Stimulated activated effector memory CD8-positive, alpha-beta T cell treated with anti-CD3 and anti-CD28 coated beads, Interleukin-12 subunit alpha, Interleukin-12 subunit beta, amount 100 ng/mL, for 72 hours (primary cell): ENCODE data around the gene EMP2.

Experiments
- ATAC-seq: fragments of 150-1000 bp; cut with Tn5 transposase; 2 replicates; pipeline ENCODE4 v1.10.0; 2021
- DNase-seq, 2 donors: peaks; one replicate each; pipeline ENCODE4 v3.0.0; 2021 to 2022; ENCODE audit warnings: low spot score in 2 of 2
- H3K27ac Mint-ChIP-seq: one replicate; pipeline ENCODE4 v1.8.0; 2022; ENCODE audit warnings: mild to moderate bottlenecking, mixed read lengths
- H3K36me3 Mint-ChIP-seq: one replicate; pipeline ENCODE4 v1.8.0; 2022; ENCODE audit warnings: mild to moderate bottlenecking, mixed read lengths
- H3K4me1 Mint-ChIP-seq: one replicate; pipeline ENCODE4 v1.8.0; 2022; ENCODE audit warnings: mixed read lengths
- H3K4me3 Mint-ChIP-seq: one replicate; pipeline ENCODE4 v1.8.0; 2022; ENCODE audit warnings: mild to moderate bottlenecking, mixed read lengths
- H3K9me3 Mint-ChIP-seq: one replicate; pipeline ENCODE4 v1.8.0; 2022; ENCODE audit warnings: mixed read lengths

The EMP2 gene

GRCh38 chr16:10614685-10615084 lies 34.3 kb upstream of the EMP2 start:
- H3K36me3 Mint-ChIP-seq, result no peaks in the 10 kb centered on the region
- H3K4me1 Mint-ChIP-seq, result peaks cover 5% of the 10 kb centered on the region
- no peaks in the 10 kb centered on the region for H3K9me3 Mint-ChIP-seq
- no peak for DNase-seq
- H3K27ac Mint-ChIP-seq, result no peak overlapping the region
- no peak for ATAC-seq
- no peak overlapping the region for H3K4me3 Mint-ChIP-seq

- Mint-ChIP-seq H3K4me1 (peaks cover 5% of the 10 kb centered on the region), H3K36me3 (no peaks in the 10 kb centered on the region), H3K27ac (no peak overlapping the region), H3K4me3 (no peak overlapping the region), H3K9me3 (no peaks in the 10 kb centered on the region)
- ATAC-seq, result peak; percentile 57
- no peak for DNase-seq
Measured at GRCh38 chr16:10613785-10614485, 33.5 kb upstream of the EMP2 start.

- ATAC-seq (no peak), DNase-seq (no peak)
- Mint-ChIP-seq H3K4me3 (no peak overlapping the region), H3K9me3 (no peaks in the 10 kb centered on the region), H3K27ac (no peak overlapping the region), H3K4me1 (no peaks in the 10 kb centered on the region), H3K36me3 (no peaks in the 10 kb centered on the region)
Measured at GRCh38 chr16:10612649-10613179, 32.3 kb upstream of the EMP2 start.

- H3K4me1 Mint-ChIP-seq, result no peaks in the 10 kb centered on the region
- no peaks in the 10 kb centered on the region for H3K36me3 Mint-ChIP-seq
- H3K27ac Mint-ChIP-seq, result no peak overlapping the region
- no peaks in the 10 kb centered on the region for H3K9me3 Mint-ChIP-seq
- H3K4me3 Mint-ChIP-seq, result no peak overlapping the region
- no peak for ATAC-seq
- no peak for DNase-seq
Measured at GRCh38 chr16:10611825-10612342, 31.5 kb upstream of the EMP2 start.

- no peak for ATAC-seq
- DNase-seq, result no peak
- Mint-ChIP-seq H3K27ac (no peak overlapping the region), H3K36me3 (no peaks in the 10 kb centered on the region), H3K9me3 (no peaks in the 10 kb centered on the region), H3K4me1 (no peaks in the 10 kb centered on the region), H3K4me3 (no peak overlapping the region)
Measured at GRCh38 chr16:10610499-10611184, 30.2 kb upstream of the EMP2 start.

- no peak overlapping the region for H3K4me3 Mint-ChIP-seq
- no peak for ATAC-seq
- no peaks in the 10 kb centered on the region for H3K4me1 Mint-ChIP-seq
- H3K9me3 Mint-ChIP-seq, result no peaks in the 10 kb centered on the region
- no peak overlapping the region for H3K27ac Mint-ChIP-seq
- no peak for DNase-seq
- no peaks in the 10 kb centered on the region for H3K36me3 Mint-ChIP-seq
Measured at GRCh38 chr16:10609402-10609774, 29.0 kb upstream of the EMP2 start.

- no peaks in the 10 kb centered on the region for H3K4me1 Mint-ChIP-seq
- no peak overlapping the region for H3K27ac Mint-ChIP-seq
- ATAC-seq (no peak), DNase-seq (no peak)
- no peaks in the 10 kb centered on the region for H3K9me3 Mint-ChIP-seq
- no peak overlapping the region for H3K4me3 Mint-ChIP-seq
- no peaks in the 10 kb centered on the region for H3K36me3 Mint-ChIP-seq
Measured at GRCh38 chr16:10608687-10609401, 28.4 kb upstream of the EMP2 start.

GRCh38 chr16:10607157-10607556 lies 26.8 kb upstream of the EMP2 start:
- Mint-ChIP-seq H3K27ac (no peak overlapping the region), H3K36me3 (no peaks in the 10 kb centered on the region), H3K4me1 (no peaks in the 10 kb centered on the region), H3K9me3 (no peaks in the 10 kb centered on the region), H3K4me3 (no peak overlapping the region)
- DNase-seq (no peak), ATAC-seq (no peak)

GRCh38 chr16:10606607-10607006 lies 26.2 kb upstream of the EMP2 start:
- H3K4me3 Mint-ChIP-seq, result no peak overlapping the region
- no peak for ATAC-seq
- no peaks in the 10 kb centered on the region for H3K9me3 Mint-ChIP-seq
- DNase-seq, result no peak
- H3K36me3 Mint-ChIP-seq, result no peaks in the 10 kb centered on the region
- no peaks in the 10 kb centered on the region for H3K4me1 Mint-ChIP-seq
- peak overlapping the region; percentile 63 for H3K27ac Mint-ChIP-seq

GRCh38 chr16:10605636-10606035 lies 25.2 kb upstream of the EMP2 start:
- no peaks in the 10 kb centered on the region for H3K4me1 Mint-ChIP-seq
- no peaks in the 10 kb centered on the region for H3K9me3 Mint-ChIP-seq
- no peak for ATAC-seq
- no peak overlapping the region for H3K4me3 Mint-ChIP-seq
- H3K36me3 Mint-ChIP-seq, result no peaks in the 10 kb centered on the region
- no peak for DNase-seq
- no peak overlapping the region for H3K27ac Mint-ChIP-seq

GRCh38 chr16:10601444-10602408 lies 21.3 kb upstream of the EMP2 start:
- no peak overlapping the region for H3K4me3 Mint-ChIP-seq

GRCh38 chr16:10600782-10601443 lies 20.5 kb upstream of the EMP2 start:
- Mint-ChIP-seq H3K4me1 (peaks cover 6% of the 10 kb centered on the region), H3K9me3 (no peaks in the 10 kb centered on the region), H3K4me3 (no peak overlapping the region), H3K27ac (no peak overlapping the region), H3K36me3 (no peaks in the 10 kb centered on the region)
- DNase-seq (no peak), ATAC-seq (peak; percentile 37)

More at GRCh38 chr16:10601444-10602408, 21.3 kb upstream of the EMP2 start:
- H3K9me3 Mint-ChIP-seq, result no peaks in the 10 kb centered on the region
- ATAC-seq, result no peak
- DNase-seq, result no peak
- peaks cover 6% of the 10 kb centered on the region for H3K4me1 Mint-ChIP-seq
- H3K27ac Mint-ChIP-seq, result no peak overlapping the region
- H3K36me3 Mint-ChIP-seq, result no peaks in the 10 kb centered on the region

- Mint-ChIP-seq H3K4me3 (no peak overlapping the region), H3K27ac (no peak overlapping the region), H3K4me1 (peaks cover 6% of the 10 kb centered on the region), H3K36me3 (no peaks in the 10 kb centered on the region), H3K9me3 (no peaks in the 10 kb centered on the region)
- DNase-seq (no peak), ATAC-seq (no peak)
Measured at GRCh38 chr16:10599626-10600025, 19.2 kb upstream of the EMP2 start.

GRCh38 chr16:10598157-10598556 lies 17.8 kb upstream of the EMP2 start:
- ATAC-seq, result no peak
- no peak for DNase-seq
- Mint-ChIP-seq H3K36me3 (no peaks in the 10 kb centered on the region), H3K9me3 (no peaks in the 10 kb centered on the region), H3K27ac (no peak overlapping the region), H3K4me3 (no peak overlapping the region), H3K4me1 (peaks cover 6% of the 10 kb centered on the region)
